ENCODE results near the gene HTRA3.
"Not testable (repeated sequence)": the region's sequence is repeated elsewhere in the genome, so short reads cannot be mapped to it uniquely, and the experiment has no call there.

The HTRA3 gene

GRCh38 chr4:8344377-8344776, 74.8 kb downstream of the HTRA3 start:
- no peak for DNase-seq (ENCODE audit: low read depth)

- no peak for DNase-seq (ENCODE audit: low read depth)
Measured at GRCh38 chr4:8345053-8345945, 75.7 kb downstream of the HTRA3 start.

GRCh38 chr4:8345946-8346814, 76.6 kb downstream of the HTRA3 start:
- DNase-seq (ENCODE audit: low read depth): no peak

GRCh38 chr4:8346838-8347605, 77.5 kb downstream of the HTRA3 start:
- DNase-seq (ENCODE audit: low read depth): no peak

GRCh38 chr4:8347660-8348059, 78.1 kb downstream of the HTRA3 start:
- no peak for DNase-seq (ENCODE audit: low read depth)

- no peak for DNase-seq (ENCODE audit: low read depth)
Measured at GRCh38 chr4:8348071-8348470, 78.5 kb downstream of the HTRA3 start.

GRCh38 chr4:8349236-8349635, 79.7 kb downstream of the HTRA3 start:
- not testable (repeated sequence) for DNase-seq (ENCODE audit: low read depth)

- no peak for DNase-seq (ENCODE audit: low read depth)
Measured at GRCh38 chr4:8349664-8350236, 80.2 kb downstream of the HTRA3 start.

GRCh38 chr4:8350352-8350751, 80.8 kb downstream of the HTRA3 start:
- no peak for DNase-seq (ENCODE audit: low read depth)

- no peak for DNase-seq (ENCODE audit: low read depth)
Measured at GRCh38 chr4:8350841-8351461, 81.4 kb downstream of the HTRA3 start.

- no peak for DNase-seq (ENCODE audit: low read depth)
Measured at GRCh38 chr4:8351931-8352367, 82.4 kb downstream of the HTRA3 start.

GRCh38 chr4:8352368-8353157, 83.0 kb downstream of the HTRA3 start:
- DNase-seq (ENCODE audit: low read depth): no peak

- DNase-seq (ENCODE audit: low read depth): no peak
Measured at GRCh38 chr4:8353158-8353669, 83.7 kb downstream of the HTRA3 start.

GRCh38 chr4:8353912-8354453, 84.4 kb downstream of the HTRA3 start:
- no peak for DNase-seq (ENCODE audit: low read depth)

- DNase-seq (ENCODE audit: low read depth): no peak
Measured at GRCh38 chr4:8355306-8355705, 85.8 kb downstream of the HTRA3 start.

GRCh38 chr4:8355864-8356565, 86.5 kb downstream of the HTRA3 start:
- DNase-seq (ENCODE audit: low read depth): no peak

All from stimulated activated CD8-positive, alpha-beta memory T cell treated with anti-CD3 and anti-CD28 coated beads, Interleukin-15, amount 100 ng/mL, for 24 hours (primary cell).